ENCODE measurements around the gene ZNF132. TPM values are rescaled to one million over a fixed set of nuclear protein-coding genes. Genes with fewer than 3 reads are reported as not detected.
"Not testable (repeated sequence)": the region's sequence is repeated elsewhere in the genome, so short reads cannot be mapped to it uniquely, and the experiment has no call there.

ZNF132 gene
- polyA plus RNA-seq, 1 donor: 3.8 TPM

DNA sequence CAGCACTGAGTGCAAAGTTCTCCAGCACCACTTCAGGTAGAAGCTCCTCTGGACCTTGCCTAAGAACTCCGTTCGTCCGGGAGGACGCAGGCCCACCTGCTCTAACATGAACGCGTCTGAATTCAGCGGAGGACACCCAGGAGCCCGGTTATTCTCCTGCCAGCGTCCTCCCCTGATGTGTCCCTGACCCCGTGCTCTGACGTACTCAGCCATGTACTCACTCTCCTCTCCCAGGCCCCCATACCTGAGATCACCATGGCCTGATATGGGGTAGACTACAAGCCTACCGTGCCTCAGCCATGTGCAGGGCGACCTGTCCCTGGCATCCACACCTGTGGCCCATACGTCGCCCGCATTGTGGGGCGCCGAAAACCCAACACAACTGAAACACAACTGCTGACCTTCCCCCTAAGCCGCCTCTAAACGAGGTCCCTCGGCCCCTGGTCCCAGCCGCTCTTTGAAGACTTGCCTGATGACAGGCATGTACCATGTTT is 32.2 kb downstream of the ZNF132 start:
- no peak for DNase-seq (ENCODE audit: low read depth)

DNA sequence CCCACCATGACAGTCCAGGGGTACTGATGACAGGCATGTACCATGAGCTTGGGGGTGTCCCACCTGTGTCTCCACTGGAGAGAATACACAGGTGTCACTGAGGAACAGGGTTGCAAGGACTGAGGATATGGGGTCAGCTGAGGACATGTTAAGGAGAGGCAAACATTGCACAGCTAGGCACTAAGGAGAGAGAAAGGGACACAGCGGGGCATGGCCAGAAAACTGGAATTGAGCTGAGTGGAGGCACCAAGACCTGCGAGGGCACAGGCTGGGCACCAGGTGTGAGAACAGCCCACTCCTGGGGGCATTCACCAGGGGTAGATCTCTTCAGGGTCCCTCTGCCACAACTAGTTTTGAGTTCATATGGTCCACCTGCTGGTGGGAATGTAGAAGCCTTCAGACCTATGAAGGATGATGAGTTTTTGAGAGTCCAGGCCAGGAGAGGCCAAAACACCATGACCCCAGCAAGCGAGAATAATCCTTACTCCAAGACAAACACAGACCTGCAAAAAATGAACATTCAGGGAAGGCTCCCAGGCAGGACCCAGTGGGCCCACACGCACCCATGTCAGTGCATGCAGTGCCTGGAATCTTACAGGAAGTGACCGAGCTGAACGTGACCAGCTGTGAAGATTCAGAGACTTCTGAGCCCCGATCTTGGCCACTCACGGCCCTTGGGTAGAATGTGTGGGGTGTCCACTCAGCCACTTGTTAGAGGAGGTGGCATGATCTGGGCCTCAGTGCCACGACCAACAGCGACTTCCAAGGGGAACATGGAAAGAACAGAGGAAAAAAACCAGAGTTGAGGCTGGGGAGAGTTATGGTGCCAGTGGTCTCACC is 32.9 kb downstream of the ZNF132 start:
- DNase-seq (ENCODE audit: low read depth): no peak

DNA sequence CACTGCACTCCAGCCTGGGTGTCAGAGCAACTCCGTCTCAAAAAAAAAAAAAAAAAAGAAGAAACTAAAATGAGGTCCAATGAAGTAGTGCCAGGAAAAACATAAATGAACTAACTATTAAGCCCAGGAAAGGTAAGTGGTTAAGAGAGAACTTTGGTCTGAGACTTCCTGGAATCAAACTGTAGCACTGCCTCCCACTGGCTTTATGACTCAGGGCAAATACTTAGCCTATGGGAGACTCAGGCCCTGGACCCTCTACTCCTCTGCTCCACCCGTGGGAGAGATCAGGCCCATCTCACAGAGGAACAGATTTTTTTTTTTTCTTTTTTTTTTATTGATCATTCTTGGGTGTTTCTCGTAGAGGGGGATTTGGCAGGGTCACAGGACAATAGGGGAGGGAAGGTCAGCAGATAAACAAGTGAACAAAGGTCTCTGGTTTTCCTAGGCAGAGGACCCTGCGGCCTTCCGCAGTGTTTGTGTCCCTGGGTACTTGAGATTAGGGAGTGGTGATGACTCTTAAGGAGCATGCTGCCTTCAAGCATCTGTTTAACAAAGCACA is 36.0 kb downstream of the ZNF132 start:
- not testable (repeated sequence) for DNase-seq (ENCODE audit: low read depth)

DNA sequence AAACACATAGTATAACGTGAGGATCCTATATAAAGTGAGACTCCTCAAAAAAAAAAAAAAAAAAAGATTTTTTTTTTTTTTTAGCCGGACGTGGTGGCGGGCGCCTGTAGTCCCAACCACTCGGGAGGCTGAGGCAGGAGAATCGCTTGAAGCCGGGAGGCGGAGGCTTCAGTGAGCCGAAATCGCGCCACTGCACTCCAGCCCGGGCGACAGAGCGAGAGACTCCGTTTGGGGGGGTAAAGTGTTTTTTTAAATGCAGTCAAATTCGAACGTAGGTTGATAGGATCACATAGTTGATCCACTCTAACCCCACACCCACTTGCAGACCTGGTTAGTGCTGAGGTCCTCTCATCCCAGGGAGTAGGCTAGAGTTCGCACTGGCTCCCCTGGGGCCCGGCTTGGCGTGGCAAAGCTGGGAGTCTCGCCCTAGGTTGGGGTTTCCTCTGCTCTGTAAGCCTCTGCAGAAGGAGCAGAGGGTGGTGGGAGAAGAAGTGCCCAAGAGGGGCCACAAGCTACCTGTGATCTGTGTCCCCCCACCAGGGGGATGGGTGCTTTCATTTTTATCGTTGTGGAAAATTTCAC is 38.0 kb downstream of the ZNF132 start:
- DNase-seq (ENCODE audit: low read depth): no peak

DNA sequence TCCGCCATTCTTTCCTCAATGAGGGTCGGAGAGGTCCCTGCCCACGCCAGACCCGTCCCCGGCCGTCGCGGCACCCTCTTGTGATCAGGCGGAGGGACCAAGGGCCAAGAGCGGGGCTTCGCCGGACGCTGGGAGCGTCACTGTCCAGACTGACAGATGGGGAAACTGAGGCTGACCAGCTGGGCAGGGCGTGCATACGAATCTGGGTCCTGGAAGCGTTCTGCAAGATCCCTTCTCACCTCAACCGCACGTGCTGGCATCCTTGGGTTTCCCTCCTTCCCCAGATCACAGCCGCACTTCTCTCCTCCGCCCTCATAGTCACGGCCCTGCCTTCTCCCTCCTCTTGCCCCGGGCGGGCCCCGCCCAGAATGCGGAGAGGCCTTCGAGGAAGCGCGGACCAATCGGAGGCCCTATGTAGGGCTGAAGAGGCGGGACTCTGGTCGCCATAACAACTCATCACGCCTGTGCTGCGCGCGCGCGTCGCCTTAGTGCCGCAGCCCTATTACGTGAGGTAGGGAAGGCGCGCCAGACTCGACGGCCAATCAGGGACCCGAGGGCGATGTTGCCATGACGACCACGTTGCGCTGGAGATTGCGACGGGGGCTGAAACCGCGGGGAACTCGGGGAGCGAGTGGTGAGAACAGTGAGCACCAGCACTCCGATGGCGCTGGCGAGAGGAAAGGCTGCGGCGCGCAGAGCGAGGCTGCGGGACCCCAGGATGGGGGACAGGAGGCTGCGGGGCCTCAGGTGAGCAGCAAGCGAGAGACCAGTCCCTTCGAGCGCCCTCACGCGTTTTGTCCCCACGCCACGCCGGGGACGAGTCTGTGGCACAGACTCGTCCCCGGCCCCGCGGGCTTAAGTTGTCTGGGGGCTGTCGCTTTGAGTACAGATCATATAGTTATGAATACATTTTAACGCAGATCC is 38.8 kb downstream of the ZNF132 start:
- peak; percentile 96 for DNase-seq (ENCODE audit: low read depth)

DNA sequence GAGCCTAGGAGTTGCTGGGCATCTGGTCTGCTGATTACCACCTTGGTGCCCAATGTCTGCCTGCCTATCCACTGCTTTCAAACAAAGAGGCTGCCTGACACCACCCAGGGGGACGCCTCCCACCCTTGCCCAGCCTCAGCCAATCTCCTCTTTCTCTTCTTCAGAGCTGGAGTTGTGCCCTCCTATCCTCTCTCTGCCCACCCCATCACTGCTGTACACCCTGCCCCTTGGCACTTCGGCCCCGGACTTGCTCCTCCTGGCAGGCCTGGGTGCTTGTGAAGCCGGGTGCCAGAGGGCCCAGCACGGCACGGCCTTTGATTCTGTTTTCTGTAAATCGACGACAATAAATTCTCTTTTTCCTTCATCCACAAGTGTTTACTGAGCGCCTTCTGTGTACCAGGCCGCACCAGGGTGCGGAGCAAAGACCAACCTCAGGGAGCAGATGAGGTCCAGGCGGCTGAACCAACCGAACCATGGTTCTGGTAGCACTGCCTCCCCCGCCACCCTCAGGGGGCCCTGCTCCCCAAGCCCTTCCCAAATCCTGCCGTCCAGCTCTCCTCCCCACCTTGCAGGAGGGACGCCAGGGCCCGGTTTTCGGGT is 39.5 kb downstream of the ZNF132 start:
- DNase-seq (ENCODE audit: low read depth): no peak

DNA sequence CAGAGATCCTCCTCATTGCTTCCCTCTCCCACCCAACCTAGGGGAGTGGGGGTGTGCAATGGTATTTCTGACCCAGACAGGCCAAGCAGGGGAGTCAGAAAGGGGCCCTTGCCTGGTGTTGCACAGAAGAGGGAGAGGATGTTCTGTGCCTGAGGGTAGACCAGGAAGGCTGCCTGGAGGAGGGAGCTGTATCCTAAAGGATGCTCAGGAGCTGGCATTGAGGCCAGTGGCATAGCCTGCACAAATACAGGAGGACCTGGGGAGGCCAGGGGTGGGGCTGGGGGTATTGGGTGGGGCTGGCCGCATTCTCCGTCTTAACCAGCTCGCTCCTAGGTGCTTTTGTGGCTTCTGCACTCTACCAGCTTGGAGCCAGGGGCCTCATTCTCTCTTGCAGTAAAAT is 40.0 kb downstream of the ZNF132 start:
- DNase-seq (ENCODE audit: low read depth): no peak

DNA sequence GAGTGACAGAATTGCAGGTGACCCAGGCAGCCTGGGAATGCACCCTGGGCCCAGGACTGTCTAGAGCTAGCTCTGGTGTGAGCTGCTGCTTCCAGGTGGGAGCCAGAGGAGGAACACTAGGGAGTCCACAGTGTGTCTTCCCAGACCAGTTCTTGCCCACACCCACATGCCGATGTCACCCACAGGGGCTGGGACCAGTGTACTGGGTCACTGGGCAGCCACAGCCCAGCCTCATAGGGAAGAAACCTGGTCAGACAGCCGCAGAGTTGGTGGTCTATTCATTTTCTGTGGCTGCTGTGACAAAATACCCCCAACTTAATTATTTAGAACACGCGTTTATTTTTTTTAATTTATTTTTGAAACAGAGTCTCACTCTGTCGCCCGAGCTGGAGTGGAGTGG is 41.4 kb downstream of the ZNF132 start:
- no peak for DNase-seq (ENCODE audit: low read depth)

DNA sequence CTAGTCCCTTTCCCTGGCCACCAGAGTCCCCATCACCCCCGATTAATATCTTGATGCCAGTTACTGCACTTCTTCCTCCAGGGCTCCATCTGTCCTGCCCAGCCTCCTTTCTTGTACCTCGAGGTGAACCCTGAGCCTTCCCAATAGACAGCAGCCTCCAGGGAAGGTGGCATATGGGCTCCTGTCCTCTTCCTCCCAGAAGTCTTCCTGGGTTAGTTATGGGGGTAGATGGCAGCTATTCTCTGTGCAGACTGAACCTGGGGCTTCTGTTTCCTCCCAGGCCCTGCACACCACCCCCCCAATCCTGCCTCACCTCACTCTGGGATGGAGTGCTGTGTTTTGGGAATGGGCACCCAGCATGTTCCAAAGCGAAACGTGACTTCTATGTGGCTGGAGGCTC is 41.9 kb downstream of the ZNF132 start:
- DNase-seq (ENCODE audit: low read depth): no peak

DNA sequence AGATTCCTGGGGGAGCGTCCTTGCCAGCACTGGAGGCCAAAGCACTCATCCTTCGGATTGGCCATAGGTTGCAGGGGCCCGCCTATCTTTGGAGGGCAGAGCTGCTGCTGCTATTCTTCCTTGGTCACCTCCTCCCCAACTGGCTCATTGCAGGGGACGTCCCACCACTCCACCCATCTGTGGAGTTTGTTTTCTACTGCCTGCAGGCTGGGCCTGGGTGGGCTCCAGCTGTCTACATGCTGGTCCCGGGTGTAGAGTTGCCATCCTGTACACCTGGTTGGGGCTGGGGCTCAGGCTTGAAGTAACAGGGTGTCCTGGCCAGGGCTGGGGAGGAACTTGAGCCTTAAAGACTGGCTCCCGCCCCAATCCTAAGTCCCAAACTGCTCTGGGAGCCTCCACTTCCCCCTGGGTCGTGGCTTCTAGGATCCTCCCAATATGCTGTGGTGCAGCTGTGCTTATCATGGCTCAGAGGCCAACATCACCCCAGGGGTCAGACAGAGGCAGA is 42.4 kb downstream of the ZNF132 start:
- no peak for DNase-seq (ENCODE audit: low read depth)

DNA sequence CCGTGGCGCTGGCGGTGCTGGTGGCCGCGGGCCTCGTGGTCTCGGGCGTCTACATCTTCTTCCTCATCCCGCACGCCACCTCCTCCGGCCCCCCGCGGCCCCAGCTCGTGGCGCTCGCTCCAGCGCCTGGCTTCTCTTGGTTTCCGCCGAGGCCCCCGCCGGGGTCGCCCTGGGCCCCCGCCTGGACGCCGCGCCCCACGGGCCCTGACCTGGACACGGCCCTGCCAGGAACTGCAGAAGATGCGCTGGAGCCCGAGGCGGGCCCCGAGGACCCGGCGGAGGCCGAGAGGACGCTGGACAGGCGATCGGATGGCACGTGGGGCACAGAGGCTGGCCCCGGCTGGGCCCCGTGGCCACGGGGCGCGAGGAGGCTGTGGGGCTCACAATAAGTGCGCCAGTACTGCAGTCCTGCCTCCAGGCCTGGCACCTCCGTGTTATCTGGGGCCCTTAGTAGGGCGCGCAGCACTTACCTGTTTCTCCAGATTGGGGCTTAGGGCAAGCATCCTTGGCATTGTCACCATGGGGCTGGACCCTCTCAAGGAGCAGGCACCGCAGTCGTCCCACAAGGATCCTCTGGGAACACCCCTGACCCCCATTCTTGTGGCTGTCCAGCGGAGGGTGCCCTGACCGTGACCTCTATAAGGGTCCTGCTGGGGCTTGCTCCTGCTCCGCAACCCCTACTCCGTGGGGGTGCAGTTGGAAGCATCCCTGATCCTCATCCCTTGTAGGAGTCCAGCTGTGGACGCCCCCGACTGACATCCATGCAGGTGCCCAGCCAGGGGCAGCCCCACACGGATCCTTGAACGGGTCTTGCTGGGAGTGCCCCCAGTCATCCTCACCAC is 43.0 kb downstream of the ZNF132 start:
- DNase-seq (ENCODE audit: low read depth): no peak

DNA sequence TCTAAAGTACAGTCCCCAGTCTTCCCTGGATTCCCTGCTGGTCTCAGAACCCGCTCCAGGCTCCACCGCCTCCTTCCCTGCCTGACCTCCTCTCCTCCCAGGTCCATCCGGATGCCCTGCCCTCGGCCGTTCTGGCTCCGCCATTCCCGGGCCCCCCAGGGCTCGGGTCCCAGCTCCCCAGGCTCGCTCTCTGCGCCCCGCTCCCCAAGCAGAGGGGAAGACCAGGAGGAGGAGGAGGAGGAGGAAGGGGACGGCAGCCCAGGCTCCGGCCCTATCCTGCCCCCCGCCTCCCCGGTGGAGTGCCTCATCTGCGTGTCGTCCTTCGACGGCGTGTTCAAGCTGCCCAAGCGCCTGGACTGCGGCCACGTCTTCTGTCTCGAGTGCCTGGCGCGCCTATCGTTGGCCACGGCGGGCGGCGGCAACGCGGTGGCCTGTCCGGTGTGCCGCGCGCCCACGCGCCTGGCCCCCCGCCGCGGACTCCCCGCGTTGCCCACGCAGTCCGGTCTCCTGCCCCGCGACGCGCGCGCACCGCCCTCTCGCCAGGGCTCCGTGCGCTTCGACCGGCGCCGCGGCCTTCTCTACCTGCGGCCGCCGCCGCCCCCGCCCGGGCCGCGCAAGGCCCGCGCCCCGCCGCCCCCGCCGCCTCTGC is 43.9 kb downstream of the ZNF132 start:
- no peak for DNase-seq (ENCODE audit: low read depth)

DNA sequence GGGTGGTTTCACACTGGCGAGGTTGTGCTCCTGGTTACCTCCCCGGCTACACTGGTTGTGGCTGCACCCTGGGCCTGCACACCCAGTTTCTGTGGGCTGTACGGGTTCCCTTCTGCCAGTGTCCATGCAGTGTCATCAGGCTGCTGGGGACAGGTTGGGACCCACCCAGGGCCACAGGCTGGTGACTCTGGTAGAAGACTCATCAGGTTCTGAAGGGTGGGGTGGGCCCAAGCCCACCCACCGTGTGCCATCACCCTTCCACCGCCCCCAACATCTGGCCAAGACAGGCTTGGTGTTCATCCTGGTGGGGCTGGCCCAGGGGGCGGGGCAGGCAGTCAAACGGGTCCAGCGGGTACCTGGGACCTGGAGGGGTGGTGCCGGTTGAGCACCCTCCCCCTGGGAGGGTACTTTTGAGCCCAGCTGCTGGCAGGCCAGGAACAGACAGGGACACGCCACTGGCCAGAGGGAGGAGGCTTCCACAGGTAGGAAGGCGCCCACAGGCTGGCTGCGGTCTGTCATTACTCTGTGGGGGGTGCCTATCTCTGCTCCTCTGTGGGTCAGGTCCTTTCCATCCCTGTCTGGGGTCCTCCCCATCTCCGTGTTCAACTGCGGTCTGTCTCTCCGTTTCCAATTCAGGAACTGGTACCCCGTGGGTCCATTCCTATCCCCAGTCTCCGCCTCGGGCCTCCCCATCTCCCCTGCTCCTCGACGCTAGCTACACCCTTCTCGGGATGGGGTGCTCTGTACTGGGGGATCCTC is 44.6 kb downstream of the ZNF132 start, which contains the start of gene RNF225:
Gene RNF225, plus strand, starts transcription at position 437 of the 759 bp plus-strand sequence. CDS start 434 bp downstream, outside the sequence.
- no peak for DNase-seq (ENCODE audit: low read depth)

DNA sequence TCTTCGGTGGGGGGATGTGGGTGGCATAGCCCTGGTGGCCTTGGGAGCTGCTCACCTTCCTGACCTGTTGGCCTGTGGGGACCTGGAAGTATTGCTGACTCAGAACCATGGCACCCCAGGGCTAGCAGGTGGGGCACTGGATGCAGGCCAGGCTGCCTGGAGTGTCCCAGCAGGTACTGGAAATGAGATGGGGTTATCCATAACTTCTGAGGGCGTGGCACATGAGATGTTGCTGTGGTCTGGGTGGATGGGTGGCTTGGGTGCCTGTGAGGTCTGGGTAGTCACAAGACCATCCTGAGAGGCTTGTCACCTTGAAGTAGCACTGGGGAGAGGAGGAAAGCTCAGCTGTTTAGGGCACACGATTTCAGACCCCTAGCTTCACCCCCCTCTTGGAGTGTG is 45.1 kb downstream of the ZNF132 start:
- DNase-seq (ENCODE audit: low read depth): no peak

DNA sequence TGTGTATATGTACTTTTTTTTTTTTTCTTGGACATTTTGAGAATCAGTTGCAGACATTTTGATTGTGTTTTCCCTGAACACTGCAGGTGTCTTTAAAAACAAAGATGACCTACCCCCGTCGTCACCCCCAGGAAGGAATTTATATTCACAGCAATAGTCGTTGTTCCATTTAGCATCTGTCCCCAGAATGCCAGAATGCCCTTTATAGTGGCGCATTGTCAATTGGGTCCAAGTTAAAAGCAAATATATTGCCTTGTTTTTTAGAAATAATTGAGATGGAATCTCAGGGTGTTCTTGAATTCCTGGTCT is 46.3 kb downstream of the ZNF132 start:
- DNase-seq (ENCODE audit: low read depth): no peak

DNA sequence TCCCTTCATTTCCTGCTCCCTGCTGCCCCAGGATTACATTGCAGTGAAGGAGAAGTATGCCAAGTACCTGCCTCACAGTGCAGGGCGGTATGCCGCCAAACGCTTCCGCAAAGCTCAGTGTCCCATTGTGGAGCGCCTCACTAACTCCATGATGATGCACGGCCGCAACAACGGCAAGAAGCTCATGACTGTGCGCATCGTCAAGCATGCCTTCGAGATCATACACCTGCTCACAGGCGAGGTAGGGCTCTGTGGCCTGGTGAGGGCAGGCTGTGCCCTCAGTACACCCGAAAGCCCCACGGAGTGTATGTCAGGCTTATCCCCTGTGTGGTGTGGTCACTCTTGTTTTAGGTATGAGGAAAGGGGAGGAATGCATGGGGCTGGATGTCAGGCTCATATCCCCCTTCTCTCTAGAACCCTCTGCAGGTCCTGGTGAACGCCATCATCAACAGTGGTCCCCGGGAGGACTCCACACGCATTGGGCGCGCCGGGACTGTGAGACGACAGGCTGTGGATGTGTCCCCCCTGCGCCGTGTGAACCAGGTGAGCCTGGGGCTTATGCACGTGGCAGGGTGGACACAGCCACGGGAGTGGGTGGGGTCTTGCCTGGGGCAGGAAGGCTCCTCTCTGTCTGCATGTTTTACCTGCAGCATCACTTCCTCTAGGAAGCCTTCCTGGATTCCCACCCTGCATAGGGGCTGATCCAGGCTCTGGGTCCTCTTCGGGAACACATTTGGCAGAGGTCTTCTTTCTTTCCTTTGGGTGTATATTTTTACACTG is 46.8 kb downstream of the ZNF132 start:
- no peak for DNase-seq (ENCODE audit: low read depth)

DNA sequence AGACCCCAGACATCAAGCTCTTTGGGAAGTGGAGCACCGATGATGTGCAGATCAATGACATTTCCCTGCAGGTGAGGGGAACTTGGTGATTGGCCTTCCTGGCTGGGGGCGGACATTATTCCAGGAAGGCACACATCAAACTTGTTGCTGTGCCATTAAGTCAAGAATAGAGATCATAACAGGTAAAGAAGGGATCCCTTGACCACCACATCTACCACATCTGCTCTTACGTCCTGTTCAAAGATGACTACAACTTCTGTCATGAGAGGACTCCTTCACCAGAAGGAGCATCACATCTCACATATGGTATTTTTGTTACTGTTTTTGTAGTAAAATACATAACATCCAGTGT is 51.8 kb downstream of the ZNF132 start:
- no peak for DNase-seq (ENCODE audit: low read depth)

Measured in forelimb muscle (tissue), 1 donor.